ENCODE data around the gene FANCC. TPM values are rescaled to one million over a fixed set of nuclear protein-coding genes. Genes with fewer than 3 reads are reported as not detected.

Gene FANCC
- total RNA-seq, 2 experiments from 2014 or later, result 5.7 to 6.3 TPM

GRCh38 chr9:95099321-95100070, 218.0 kb downstream of the FANCC start:
- no peaks in the 10 kb centered on the region for H3K4me1 Mint-ChIP-seq (ENCODE audit: low read depth)
- H3K9me3 Mint-ChIP-seq, result no peaks in the 10 kb centered on the region
- H3K27me3 Mint-ChIP-seq, result no peaks in the 10 kb centered on the region
- H3K36me3 ChIP-seq (ENCODE audit: insufficient read depth, low read length), result no peaks in the 10 kb centered on the region
- no peak for ATAC-seq (ENCODE audit: poor library complexity)
- ChIA-PET POLR2A (no interaction called here), CTCF (no interaction called here)
- H3K36me3 Mint-ChIP-seq (ENCODE audit: low read depth), result peaks cover 5% of the 10 kb centered on the region
- no peaks in the 10 kb centered on the region for H3K9me3 ChIP-seq (ENCODE audit: control insufficient read depth in 1 of 2, insufficient read depth in 1 of 2, low read length in 2 of 2)
- no peak overlapping the region for H3K4me3 Mint-ChIP-seq
- H3K27me3 ChIP-seq (ENCODE audit: control insufficient read depth in 1 of 2, insufficient read depth in 2 of 2, low read length in 2 of 2), result no peaks in the 10 kb centered on the region
- no peaks in the 10 kb centered on the region for H3K4me1 ChIP-seq (ENCODE audit: insufficient read depth, low read length)
- intact Hi-C loops (cut with DNase I, micrococcal nuclease), result no loop called here
- no peak overlapping the region for H3K27ac Mint-ChIP-seq
- no peak overlapping the region for H3K4me3 ChIP-seq (ENCODE audit: low read length)
- TF ChIP-seq CTCF (IDR thresholded peaks at IDR 0.05), result no peak
- DNase-seq, result no peak
- no peak overlapping the region for H3K27ac ChIP-seq (ENCODE audit: low read depth in 1 of 2, low read length in 2 of 2)

- Mint-ChIP-seq H3K27ac (no peak overlapping the region), H3K9me3 (no peaks in the 10 kb centered on the region), H3K27me3 (no peaks in the 10 kb centered on the region), H3K36me3 (ENCODE audit: low read depth) (peaks cover 5% of the 10 kb centered on the region), H3K4me3 (no peak overlapping the region), H3K4me1 (ENCODE audit: low read depth) (peaks cover 9% of the 10 kb centered on the region)
- Histone ChIP-seq H3K4me1 (ENCODE audit: insufficient read depth, low read length) (no peaks in the 10 kb centered on the region), H3K9me3 (ENCODE audit: control insufficient read depth in 1 of 2, insufficient read depth in 1 of 2, low read length in 2 of 2) (no peaks in the 10 kb centered on the region), H3K36me3 (ENCODE audit: insufficient read depth, low read length) (no peaks in the 10 kb centered on the region), H3K27ac (ENCODE audit: low read depth in 1 of 2, low read length in 2 of 2) (no peak overlapping the region), H3K27me3 (ENCODE audit: control insufficient read depth in 1 of 2, insufficient read depth in 2 of 2, low read length in 2 of 2) (no peaks in the 10 kb centered on the region), H3K4me3 (ENCODE audit: low read length) (no peak overlapping the region)
- CTCF ChIA-PET, result no interaction called here
- POLR2A ChIA-PET, result no interaction called here
- no peak for TF ChIP-seq CTCF (IDR thresholded peaks at IDR 0.05)
- ATAC-seq (ENCODE audit: poor library complexity) (no peak), DNase-seq (no peak)
- intact Hi-C loops (cut with DNase I, micrococcal nuclease), result no loop called here
Measured at GRCh38 chr9:95098391-95098921, 219.1 kb downstream of the FANCC start.

GRCh38 chr9:95097279-95097678, 220.2 kb downstream of the FANCC start:
- Mint-ChIP-seq H3K27me3 (no peaks in the 10 kb centered on the region), H3K36me3 (ENCODE audit: low read depth) (peaks cover 5% of the 10 kb centered on the region), H3K27ac (no peak overlapping the region), H3K4me3 (no peak overlapping the region), H3K4me1 (ENCODE audit: low read depth) (peaks cover 21% of the 10 kb centered on the region), H3K9me3 (no peaks in the 10 kb centered on the region)
- DNase-seq (no peak), ATAC-seq (ENCODE audit: poor library complexity) (no peak)
- Histone ChIP-seq H3K9me3 (ENCODE audit: control insufficient read depth in 1 of 2, insufficient read depth in 1 of 2, low read length in 2 of 2) (no peaks in the 10 kb centered on the region), H3K27ac (ENCODE audit: low read depth in 1 of 2, low read length in 2 of 2) (no peak overlapping the region), H3K36me3 (ENCODE audit: insufficient read depth, low read length) (no peaks in the 10 kb centered on the region), H3K4me3 (ENCODE audit: low read length) (no peak overlapping the region), H3K4me1 (ENCODE audit: insufficient read depth, low read length) (peaks cover 5% of the 10 kb centered on the region), H3K27me3 (ENCODE audit: control insufficient read depth in 1 of 2, insufficient read depth in 2 of 2, low read length in 2 of 2) (no peaks in the 10 kb centered on the region)
- ChIA-PET CTCF (no interaction called here), POLR2A (interaction anchor here (0.6 kb wide), 1 partner anchor 1522 kb away, joined by 5 read pairs; the partner anchor contains the start of gene CDC14B)
- no peak for TF ChIP-seq CTCF (IDR thresholded peaks at IDR 0.05)
- intact Hi-C loops (cut with DNase I, micrococcal nuclease), result no loop called here
